Measurements from ENCODE around the gene IL24. TPM values are rescaled to one million over a fixed set of nuclear protein-coding genes. Genes with fewer than 3 reads are reported as not detected.

The IL24 gene
- total RNA-seq, 1 donor from 2014 or later = not detected

GRCh38 chr1:206925106-206925736 lies 28.0 kb downstream of the IL24 start:
- H3K36me3 Mint-ChIP-seq (ENCODE audit: unreplicated experiment) = no peaks in the 10 kb centered on the region
- H3K27me3 Mint-ChIP-seq (ENCODE audit: unreplicated experiment) = no peaks in the 10 kb centered on the region
- no peak overlapping the region for H3K4me3 Mint-ChIP-seq (ENCODE audit: unreplicated experiment)
- DNase-seq = peak; percentile 26
- H3K27ac Mint-ChIP-seq (ENCODE audit: unreplicated experiment) = no peak overlapping the region
- no peaks in the 10 kb centered on the region for H3K4me1 Mint-ChIP-seq (ENCODE audit: low read depth, unreplicated experiment)
- TF ChIP-seq CTCF (IDR thresholded peaks at IDR 0.05; ENCODE audit: partially characterized antibody, unreplicated experiment) = no peak
- H3K9me3 Mint-ChIP-seq (ENCODE audit: unreplicated experiment) = no peaks in the 10 kb centered on the region

- Mint-ChIP-seq H3K27me3 (ENCODE audit: unreplicated experiment) (no peaks in the 10 kb centered on the region), H3K4me3 (ENCODE audit: unreplicated experiment) (no peak overlapping the region), H3K9me3 (ENCODE audit: unreplicated experiment) (no peaks in the 10 kb centered on the region), H3K27ac (ENCODE audit: unreplicated experiment) (no peak overlapping the region), H3K36me3 (ENCODE audit: unreplicated experiment) (no peaks in the 10 kb centered on the region), H3K4me1 (ENCODE audit: low read depth, unreplicated experiment) (no peaks in the 10 kb centered on the region)
- no peak for DNase-seq
- TF ChIP-seq CTCF (IDR thresholded peaks at IDR 0.05; ENCODE audit: partially characterized antibody, unreplicated experiment) = no peak
Observed at GRCh38 chr1:206926286-206926685, 29.0 kb downstream of the IL24 start.

GRCh38 chr1:206929524-206929923 lies 32.3 kb downstream of the IL24 start:
- no peak for DNase-seq
- Mint-ChIP-seq H3K36me3 (ENCODE audit: unreplicated experiment) (no peaks in the 10 kb centered on the region), H3K9me3 (ENCODE audit: unreplicated experiment) (no peaks in the 10 kb centered on the region), H3K27ac (ENCODE audit: unreplicated experiment) (no peak overlapping the region), H3K27me3 (ENCODE audit: unreplicated experiment) (no peaks in the 10 kb centered on the region), H3K4me3 (ENCODE audit: unreplicated experiment) (no peak overlapping the region), H3K4me1 (ENCODE audit: low read depth, unreplicated experiment) (no peaks in the 10 kb centered on the region)
- TF ChIP-seq CTCF (IDR thresholded peaks at IDR 0.05; ENCODE audit: partially characterized antibody, unreplicated experiment) = no peak

GRCh38 chr1:206930210-206930798 lies 33.1 kb downstream of the IL24 start:
- TF ChIP-seq CTCF (IDR thresholded peaks at IDR 0.05; ENCODE audit: partially characterized antibody, unreplicated experiment) = no peak
- no peak overlapping the region for H3K4me3 Mint-ChIP-seq (ENCODE audit: unreplicated experiment)

GRCh38 chr1:206931709-206932108 lies 34.5 kb downstream of the IL24 start:
- no peaks in the 10 kb centered on the region for H3K36me3 Mint-ChIP-seq (ENCODE audit: unreplicated experiment)
- H3K9me3 Mint-ChIP-seq (ENCODE audit: unreplicated experiment) = peaks cover 2% of the 10 kb centered on the region
- no peak overlapping the region for H3K27ac Mint-ChIP-seq (ENCODE audit: unreplicated experiment)
- TF ChIP-seq CTCF (IDR thresholded peaks at IDR 0.05; ENCODE audit: partially characterized antibody, unreplicated experiment) = peak; percentile 33
- no peak for DNase-seq
- no peak overlapping the region for H3K4me3 Mint-ChIP-seq (ENCODE audit: unreplicated experiment)
- no peaks in the 10 kb centered on the region for H3K4me1 Mint-ChIP-seq (ENCODE audit: low read depth, unreplicated experiment)
- H3K27me3 Mint-ChIP-seq (ENCODE audit: unreplicated experiment) = no peaks in the 10 kb centered on the region

More at GRCh38 chr1:206930210-206930798, 33.1 kb downstream of the IL24 start:
- Mint-ChIP-seq H3K27ac (ENCODE audit: unreplicated experiment) (no peak overlapping the region), H3K9me3 (ENCODE audit: unreplicated experiment) (peaks cover 2% of the 10 kb centered on the region), H3K36me3 (ENCODE audit: unreplicated experiment) (no peaks in the 10 kb centered on the region), H3K27me3 (ENCODE audit: unreplicated experiment) (no peaks in the 10 kb centered on the region), H3K4me1 (ENCODE audit: low read depth, unreplicated experiment) (no peaks in the 10 kb centered on the region)
- no peak for DNase-seq
